Gastrocnemius medialis (tissue), 4 donors: ENCODE data around the gene BMP2K. TPM values are rescaled to one million over a fixed set of nuclear protein-coding genes. Genes with fewer than 3 reads are reported as not detected.
A peak's percentile ranks its signal among the peaks of the same experiment; 100 is the strongest.

Source experiments
- ATAC-seq, 2 donors: fragments of 150-250 bp; one replicate each; pipeline ENCODE4 v1.9.1; 2016
- DNase-seq, 2 donors: peaks; one replicate each; pipeline ENCODE4 v3.0.0-alpha.2; 2019
- H3K27ac ChIP-seq, 4 donors: fragments of 200-600 bp; sonication (generic); 1 replicate in 1 of 4; 2 replicates in 3 of 4; pipeline ENCODE4 v1.5.1; 2016 to 2018; ENCODE audit warnings: mild to moderate bottlenecking in 2 of 4, moderate library complexity in 1 of 4
- H3K27me3 ChIP-seq, 3 donors: fragments of 200-600 bp; sonication (generic) in 2 of 3; 1 replicate in 1 of 3; 2 replicates in 2 of 3; pipeline versions ENCODE4 v1.5.1 to v1.6.0; 2016 to 2019; ENCODE audit warnings: mild to moderate bottlenecking in 1 of 3, moderate library complexity in 1 of 3
- H3K36me3 ChIP-seq, 2 donors: fragments of 200-600 bp; sonication (generic) in 1 of 2; one replicate each; pipeline ENCODE4 v1.5.1; 2017 to 2018
- H3K4me1 ChIP-seq, 2 donors: fragments of 200-600 bp; sonication (generic) in 1 of 2; one replicate each; pipeline ENCODE4 v1.5.1; 2016 to 2017; ENCODE audit warnings: mild to moderate bottlenecking in 2 of 2
- H3K4me3 ChIP-seq, 4 donors: fragments of 200-600 bp; sonication (generic) in 3 of 4; 1 replicate in 1 of 4; 2 replicates in 3 of 4; pipeline ENCODE4 v1.5.1; 2016 to 2019; ENCODE audit warnings: mild to moderate bottlenecking in 2 of 4
- H3K9me3 ChIP-seq, 3 donors: fragments of 200-600 bp; sonication (generic) in 2 of 3; 1 replicate in 1 of 3; 2 replicates in 2 of 3; pipeline ENCODE4 v1.5.1; 2016 to 2019
- CTCF ChIP-seq, 5 experiments: fragments of 450-650 bp in 3 of 5; fragments of 200-600 bp in 2 of 5; sonication (generic) in 2 of 5; IDR thresholded peaks in 4 of 5; conservative IDR thresholded peaks in 1 of 5; 1 replicate in 4 of 5; 2 replicates in 1 of 5; pipeline ENCODE4 v1.5.1; 2016 to 2019; ENCODE audit warnings: antibody characterized with exemption in 5 of 5, mild to moderate bottlenecking in 3 of 5, moderate library complexity in 3 of 5
- POLR2A ChIP-seq, 2 donors: fragments of 450-650 bp; IDR thresholded peaks; one replicate each; pipeline ENCODE4 v1.6.1; 2017; ENCODE audit warnings: antibody characterized with exemption in 2 of 2, mild to moderate bottlenecking in 2 of 2, moderate library complexity in 2 of 2
- in situ Hi-C, 4 donors: fragments of 200-750 bp; cut with MboI; loops; one replicate each; pipeline versions ENCODE4 v1.15.0 to v1.8.0; 2017; ENCODE audit warnings: low sequenced_read_pairs in 4 of 4
- intact Hi-C: fragments of 100-400 bp; cut with DNase I; formaldehyde crosslinking; loops from one replicate; pipeline ENCODE4 v1.15.1; 2023; ENCODE audit warnings: low total_unique reads
- total RNA-seq, 4 donors: library from RNA; depleted of rRNA; stranded (reverse); fragments of >200 nt; gene quantifications; one replicate each; pipeline versions ENCODE4 v1.1.0 to v1.2.3, GENCODE V29; 2016

The BMP2K gene
- total RNA-seq, 4 donors from 2014 or later, result 16.6 to 20.4 (median 17.2) TPM

GRCh38 chr4:78938474-78938867 lies 162.3 kb downstream of the BMP2K start:
- Histone ChIP-seq H3K4me3 (peak overlapping the region; percentile 69 to 95 (median 78)), H3K27ac (peak overlapping the region in 3 of 4 donors; percentile 62 to 78 (median 64)), H3K9me3 (no peaks in the 10 kb centered on the region), H3K36me3 (no peaks in the 10 kb centered on the region), H3K4me1 (peaks cover 0 to 10% of the 10 kb centered on the region in 2 donors), H3K27me3 (no peaks in the 10 kb centered on the region)
- no peak for ATAC-seq
- in situ Hi-C loops, result no loop called here
- no peak for DNase-seq
- TF ChIP-seq POLR2A (IDR thresholded peaks at IDR 0.05) (no peak), CTCF (IDR thresholded peaks at IDR 0.05 in 4 of 5, conservative IDR thresholded peaks at IDR 0.05 in 1 of 5) (no peak)
- intact Hi-C loops, result no loop called here

DNA sequence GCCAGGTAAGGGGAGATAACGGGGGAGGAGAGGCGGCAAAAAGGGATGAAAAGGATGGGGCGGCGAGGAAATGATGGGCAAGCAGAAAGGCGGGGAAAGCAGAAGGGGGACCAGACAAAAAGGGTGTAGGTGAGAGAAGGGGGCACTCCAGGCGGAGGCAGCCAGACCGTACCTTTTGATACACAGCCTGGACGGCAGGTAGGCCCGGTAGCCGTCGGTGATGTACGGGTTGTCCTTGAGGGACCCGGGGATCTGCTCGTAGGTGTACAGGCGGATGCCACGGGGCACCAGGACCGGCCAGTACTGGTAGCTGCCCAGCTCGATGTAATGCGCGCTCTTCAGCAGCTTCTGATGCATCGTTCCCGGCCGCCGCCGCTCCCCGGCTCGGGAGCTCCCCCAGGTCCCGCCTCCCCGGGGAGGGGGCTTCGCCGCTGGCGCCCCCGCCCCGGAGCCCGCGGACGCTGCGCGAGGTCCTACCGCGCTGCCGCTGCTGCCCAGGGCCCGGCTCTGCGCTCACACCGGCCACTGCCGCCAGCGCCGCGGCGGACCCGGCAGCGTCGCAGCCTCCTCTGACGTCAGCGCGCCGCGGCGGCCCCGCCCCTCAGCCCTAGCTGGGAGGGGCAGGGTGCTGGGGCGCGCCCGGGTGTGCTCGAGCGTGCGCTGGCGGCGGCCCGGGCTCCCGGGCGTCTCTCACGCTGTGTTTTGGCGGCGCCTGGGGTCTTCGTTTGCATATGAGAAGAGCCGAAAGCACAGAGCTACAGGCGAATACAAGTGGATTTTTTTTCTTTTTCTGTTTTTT lies 162.9 kb downstream of the BMP2K start, which contains the start of gene PAQR3:
TSS of gene PAQR3 (minus strand) at position 571 of the 799 bp plus-strand sequence. CDS start at position 357, 214 bp downstream.
- H3K36me3 ChIP-seq, result no peaks in the 10 kb centered on the region
- H3K9me3 ChIP-seq, result no peaks in the 10 kb centered on the region
- TF ChIP-seq POLR2A (IDR thresholded peaks at IDR 0.05) (peak; percentile 68 to 82), CTCF (IDR thresholded peaks at IDR 0.05 in 4 of 5, conservative IDR thresholded peaks at IDR 0.05 in 1 of 5) (peak in 2 of 5 experiments; percentile 15 to 17)
- DNase-seq, result peak; percentile 60 to 71
- peak; percentile 94 to 95 for ATAC-seq
- intact Hi-C loops (no loop called here), in situ Hi-C loops (no loop called here)
- H3K27ac ChIP-seq, result peak within 1 kb of the TSS; percentile 62 to 78 (median 66)
- H3K4me1 ChIP-seq, result peaks cover 0 to 10% of the 10 kb centered on the region in 2 donors
- H3K4me3 ChIP-seq, result peak within 1 kb of the TSS; percentile 69 to 95 (median 78)
- H3K27me3 ChIP-seq, result no peaks in the 10 kb centered on the region

DNA sequence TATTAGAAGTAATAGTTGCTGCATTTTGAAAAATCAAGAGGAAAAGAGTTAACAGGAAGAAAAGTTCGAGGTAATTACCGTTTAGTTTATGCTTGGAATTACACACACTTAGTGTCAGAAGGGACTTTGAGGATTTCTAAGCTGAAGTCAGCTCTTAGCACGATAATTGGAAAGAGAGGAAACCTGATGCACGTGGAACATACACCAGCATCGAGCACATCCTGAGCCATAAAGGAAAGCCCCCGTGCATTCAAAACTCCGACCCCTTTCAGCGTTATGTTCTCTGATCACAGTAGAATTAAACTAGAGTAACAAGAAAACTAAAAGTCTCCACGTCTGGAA lies 163.5 kb downstream of the BMP2K start:
- H3K4me3 ChIP-seq, result peak overlapping the region; percentile 69 to 95 (median 78)
- ATAC-seq (peak; percentile 4 to 27), DNase-seq (no peak)
- no peaks in the 10 kb centered on the region for H3K27me3 ChIP-seq
- H3K9me3 ChIP-seq, result no peaks in the 10 kb centered on the region
- TF ChIP-seq CTCF (IDR thresholded peaks at IDR 0.05 in 4 of 5, conservative IDR thresholded peaks at IDR 0.05 in 1 of 5) (no peak), POLR2A (IDR thresholded peaks at IDR 0.05) (no peak)
- in situ Hi-C loops (loop anchor here in 1 of 4 donors (10.0 kb wide), 1 partner anchor 1275 kb away; no protein-coding TSS in a partner anchor), intact Hi-C loops (no loop called here)
- H3K4me1 ChIP-seq, result peaks cover 0 to 10% of the 10 kb centered on the region in 2 donors
- H3K27ac ChIP-seq, result peak overlapping the region; percentile 56 to 78 (median 66)
- no peaks in the 10 kb centered on the region for H3K36me3 ChIP-seq

DNA sequence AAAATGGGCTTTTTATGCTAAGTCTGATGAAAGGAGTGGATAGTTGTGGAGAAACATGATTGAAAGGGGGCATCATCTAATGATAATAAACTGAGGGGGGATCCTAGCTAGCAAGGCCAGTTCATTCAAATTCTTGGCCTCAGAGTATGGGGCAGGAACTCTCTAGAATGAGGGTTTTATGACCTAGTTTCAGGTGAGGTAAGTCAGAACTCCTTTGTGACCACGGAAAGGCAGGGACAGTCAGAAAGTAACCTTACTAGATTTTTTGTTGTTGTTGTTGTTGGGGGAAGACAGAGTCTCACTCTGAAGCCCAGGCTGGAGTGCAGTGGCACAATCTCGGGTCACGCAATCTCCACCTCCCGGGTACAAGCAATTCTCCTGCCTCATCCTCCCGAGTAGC lies 164.6 kb downstream of the BMP2K start:
- H3K4me1 ChIP-seq, result peaks cover 0 to 10% of the 10 kb centered on the region in 2 donors
- DNase-seq (no peak), ATAC-seq (no peak)
- H3K27ac ChIP-seq, result no peak overlapping the region
- intact Hi-C loops, result no loop called here
- H3K4me3 ChIP-seq, result no peak overlapping the region
- in situ Hi-C loops, result loop anchor here in 1 of 4 donors (10.0 kb wide), 1 partner anchor 1274 kb away; no protein-coding TSS in a partner anchor
- no peak for TF ChIP-seq CTCF (IDR thresholded peaks at IDR 0.05 in 4 of 5, conservative IDR thresholded peaks at IDR 0.05 in 1 of 5)
- TF ChIP-seq POLR2A (IDR thresholded peaks at IDR 0.05), result no peak
- H3K36me3 ChIP-seq, result no peaks in the 10 kb centered on the region
- no peaks in the 10 kb centered on the region for H3K27me3 ChIP-seq
- no peaks in the 10 kb centered on the region for H3K9me3 ChIP-seq
